Measurements from ENCODE around the gene SYNE2.

Gene SYNE2

GRCh38 chr14:64045091-64045490 lies 192.3 kb downstream of the SYNE2 start:
- Histone ChIP-seq H3K36me3 (ENCODE audit: insufficient read depth, low read length) (peaks cover 7% of the 10 kb centered on the region; the same call in 1 of the 2 replicates), H3K27ac (no peak overlapping the region), H3K4me3 (no peak overlapping the region), H3K9ac (ENCODE audit: insufficient read length) (no peak overlapping the region), H3K9me3 (ENCODE audit: low read depth, low read length) (no peaks in the 10 kb centered on the region)
- DNase-seq (ENCODE audit: low read depth, low spot score) = no peak
- TF ChIP-seq EZH2 (IDR thresholded peaks at IDR 0.05) (no peak), FOXP2 (optimal IDR thresholded peaks at IDR 0.05; ENCODE audit: control extremely low read depth, extremely low read length, insufficient read depth) (no peak), POLR2AphosphoS5 (IDR thresholded peaks at IDR 0.05; ENCODE audit: borderline replicate concordance, low read depth, low read length) (no peak)

GRCh38 chr14:64049616-64050381 lies 197.0 kb downstream of the SYNE2 start:
- H3K9ac ChIP-seq (ENCODE audit: insufficient read length) = no peak overlapping the region
- TF ChIP-seq FOXP2 (optimal IDR thresholded peaks at IDR 0.05; ENCODE audit: control extremely low read depth, extremely low read length, insufficient read depth) (no peak), EZH2 (IDR thresholded peaks at IDR 0.05) (no peak), POLR2AphosphoS5 (IDR thresholded peaks at IDR 0.05; ENCODE audit: borderline replicate concordance, low read depth, low read length) (no peak)
- no peak overlapping the region for H3K4me3 ChIP-seq
- H3K36me3 ChIP-seq (ENCODE audit: insufficient read depth, low read length) = peaks cover 32% of the 10 kb centered on the region
- no peaks in the 10 kb centered on the region for H3K9me3 ChIP-seq (ENCODE audit: low read depth, low read length)
- H3K27ac ChIP-seq = no peak overlapping the region
- no peak for DNase-seq (ENCODE audit: low read depth, low spot score)

GRCh38 chr14:64053694-64054669 lies 201.2 kb downstream of the SYNE2 start:
- H3K4me3 ChIP-seq = no peak overlapping the region
- no peaks in the 10 kb centered on the region for H3K9me3 ChIP-seq (ENCODE audit: low read depth, low read length)
- H3K36me3 ChIP-seq (ENCODE audit: insufficient read depth, low read length) = peaks cover 33% of the 10 kb centered on the region
- no peak overlapping the region for H3K9ac ChIP-seq (ENCODE audit: insufficient read length)
- no peak overlapping the region for H3K27ac ChIP-seq
- TF ChIP-seq POLR2AphosphoS5 (IDR thresholded peaks at IDR 0.05; ENCODE audit: borderline replicate concordance, low read depth, low read length) (no peak), EZH2 (IDR thresholded peaks at IDR 0.05) (no peak), FOXP2 (optimal IDR thresholded peaks at IDR 0.05; ENCODE audit: control extremely low read depth, extremely low read length, insufficient read depth) (no peak)
- DNase-seq (ENCODE audit: low read depth, low spot score) = no peak

DNA sequence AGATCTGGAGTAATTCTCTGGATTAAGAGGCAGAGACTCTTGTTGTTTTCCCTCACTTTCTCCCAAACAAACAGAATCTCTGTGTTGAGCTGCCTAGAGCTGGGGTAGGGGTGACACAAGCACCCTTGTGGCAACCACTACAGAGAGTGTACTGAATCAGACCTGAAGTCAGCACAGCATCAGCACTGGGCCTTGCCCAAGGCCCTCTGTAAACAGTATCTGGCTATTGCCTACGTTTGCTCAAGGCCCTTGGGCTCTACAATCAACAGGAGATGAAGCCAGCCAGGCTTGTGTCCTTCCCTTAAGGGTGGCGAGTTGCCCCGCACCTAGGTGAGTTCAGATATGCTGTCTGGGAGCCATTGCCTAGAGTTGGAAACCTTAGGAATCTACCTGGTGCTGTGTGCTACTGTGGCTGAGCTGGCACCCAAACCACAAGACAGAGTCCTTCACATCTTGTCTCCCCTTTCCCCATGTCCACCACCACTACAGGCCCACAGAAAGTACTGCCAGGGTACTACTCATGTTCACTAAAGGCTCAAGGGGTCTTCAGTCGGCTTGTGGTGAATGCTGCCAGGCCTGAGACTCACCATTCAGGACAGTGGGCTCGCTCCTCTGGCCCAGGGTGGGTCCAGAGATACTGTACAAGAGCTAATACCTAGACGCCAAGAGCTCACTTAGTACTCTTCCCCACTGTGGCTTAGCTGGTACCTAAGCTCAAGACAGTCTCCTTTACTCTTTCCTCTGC lies 206.8 kb downstream of the SYNE2 start:
- Histone ChIP-seq H3K9ac (ENCODE audit: insufficient read length) (no peak overlapping the region), H3K27ac (no peak overlapping the region), H3K9me3 (ENCODE audit: low read depth, low read length) (no peaks in the 10 kb centered on the region), H3K36me3 (ENCODE audit: insufficient read depth, low read length) (peaks cover 18% of the 10 kb centered on the region), H3K4me3 (no peak overlapping the region)
- no peak for TF ChIP-seq EZH2 (IDR thresholded peaks at IDR 0.05)
- TF ChIP-seq FOXP2 (optimal IDR thresholded peaks at IDR 0.05; ENCODE audit: control extremely low read depth, extremely low read length, insufficient read depth) = no peak
- no peak for TF ChIP-seq POLR2AphosphoS5 (IDR thresholded peaks at IDR 0.05; ENCODE audit: borderline replicate concordance, low read depth, low read length)
- DNase-seq (ENCODE audit: low read depth, low spot score) = no peak

GRCh38 chr14:64060199-64060545 lies 207.4 kb downstream of the SYNE2 start:
- Histone ChIP-seq H3K27ac (no peak overlapping the region), H3K4me3 (no peak overlapping the region), H3K9ac (ENCODE audit: insufficient read length) (no peak overlapping the region), H3K36me3 (ENCODE audit: insufficient read depth, low read length) (peaks cover 20% of the 10 kb centered on the region), H3K9me3 (ENCODE audit: low read depth, low read length) (no peaks in the 10 kb centered on the region)
- no peak for DNase-seq (ENCODE audit: low read depth, low spot score)
- no peak for TF ChIP-seq POLR2AphosphoS5 (IDR thresholded peaks at IDR 0.05; ENCODE audit: borderline replicate concordance, low read depth, low read length)

DNA sequence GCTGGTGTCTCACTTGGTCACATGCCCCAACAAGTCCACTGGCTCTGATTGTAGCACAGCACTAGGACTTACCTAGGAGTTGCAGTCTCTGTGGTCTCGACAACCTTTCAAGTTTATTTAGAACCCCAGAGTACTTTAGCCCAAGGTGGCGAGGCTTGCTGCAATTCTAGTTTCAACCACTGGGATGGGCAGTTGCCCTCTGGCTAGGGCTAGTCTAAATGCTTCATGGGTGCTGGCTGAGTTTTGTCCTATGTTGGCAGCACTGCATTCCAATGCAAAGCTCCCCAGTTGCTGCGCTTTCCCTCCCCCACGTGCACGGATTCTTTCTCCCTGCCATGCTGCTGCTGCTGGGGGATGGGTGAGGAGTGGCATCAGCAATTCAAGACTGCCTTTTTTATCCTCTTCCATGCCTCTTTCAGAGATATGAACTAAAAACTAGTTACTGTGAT lies 207.9 kb downstream of the SYNE2 start:
- no peak for TF ChIP-seq POLR2AphosphoS5 (IDR thresholded peaks at IDR 0.05; ENCODE audit: borderline replicate concordance, low read depth, low read length)
- no peak for TF ChIP-seq FOXP2 (optimal IDR thresholded peaks at IDR 0.05; ENCODE audit: control extremely low read depth, extremely low read length, insufficient read depth)
- TF ChIP-seq EZH2 (IDR thresholded peaks at IDR 0.05) = no peak
- Histone ChIP-seq H3K4me3 (no peak overlapping the region), H3K9ac (ENCODE audit: insufficient read length) (no peak overlapping the region), H3K27ac (no peak overlapping the region), H3K36me3 (ENCODE audit: insufficient read depth, low read length) (peaks cover 25% of the 10 kb centered on the region), H3K9me3 (ENCODE audit: low read depth, low read length) (no peaks in the 10 kb centered on the region)
- DNase-seq (ENCODE audit: low read depth, low spot score) = no peak

GRCh38 chr14:64061115-64061514 lies 208.3 kb downstream of the SYNE2 start:
- H3K27ac ChIP-seq = no peak overlapping the region
- DNase-seq (ENCODE audit: low read depth, low spot score) = no peak

DNA sequence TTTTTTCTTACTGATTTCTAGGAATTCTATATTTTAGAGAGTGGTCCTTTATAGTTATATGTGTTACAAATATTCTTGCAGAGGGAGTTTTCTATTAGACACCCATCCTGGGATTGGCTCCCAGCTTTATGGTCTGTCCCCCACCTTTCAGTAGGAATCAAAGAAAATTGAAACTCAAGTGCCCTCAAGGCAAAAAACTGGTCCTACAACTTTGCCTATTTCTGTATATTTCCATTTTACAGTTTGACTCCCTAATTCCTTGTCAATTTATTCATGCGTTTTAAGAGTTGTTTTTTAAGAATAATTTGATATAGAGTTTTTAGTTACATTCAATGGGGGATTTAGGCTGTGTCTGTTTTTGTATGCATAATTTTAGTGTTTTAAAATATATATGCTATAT lies 208.9 kb downstream of the SYNE2 start:
- H3K9me3 ChIP-seq (ENCODE audit: low read depth, low read length) = no peaks in the 10 kb centered on the region
- DNase-seq (ENCODE audit: low read depth, low spot score) = no peak
- no peak overlapping the region for H3K4me3 ChIP-seq
- TF ChIP-seq POLR2AphosphoS5 (IDR thresholded peaks at IDR 0.05; ENCODE audit: borderline replicate concordance, low read depth, low read length) (no peak), EZH2 (IDR thresholded peaks at IDR 0.05) (no peak), FOXP2 (optimal IDR thresholded peaks at IDR 0.05; ENCODE audit: control extremely low read depth, extremely low read length, insufficient read depth) (no peak)
- no peak overlapping the region for H3K9ac ChIP-seq (ENCODE audit: insufficient read length)
- peaks cover 25% of the 10 kb centered on the region for H3K36me3 ChIP-seq (ENCODE audit: insufficient read depth, low read length)
- H3K27ac ChIP-seq = no peak overlapping the region

More at GRCh38 chr14:64061115-64061514, 208.3 kb downstream of the SYNE2 start:
- Histone ChIP-seq H3K9ac (ENCODE audit: insufficient read length) (no peak overlapping the region), H3K4me3 (no peak overlapping the region), H3K9me3 (ENCODE audit: low read depth, low read length) (no peaks in the 10 kb centered on the region), H3K36me3 (ENCODE audit: insufficient read depth, low read length) (peaks cover 25% of the 10 kb centered on the region)
- TF ChIP-seq EZH2 (IDR thresholded peaks at IDR 0.05) = no peak
- no peak for TF ChIP-seq FOXP2 (optimal IDR thresholded peaks at IDR 0.05; ENCODE audit: control extremely low read depth, extremely low read length, insufficient read depth)
- no peak for TF ChIP-seq POLR2AphosphoS5 (IDR thresholded peaks at IDR 0.05; ENCODE audit: borderline replicate concordance, low read depth, low read length)
